ENCODE results near the gene CPVL. TPM values are rescaled to one million over a fixed set of nuclear protein-coding genes. Genes with fewer than 3 reads are reported as not detected.
A peak's percentile ranks its signal among the peaks of the same experiment; 100 is the strongest.

CPVL gene
- total RNA-seq, 1 experiment from 2014 or later, result not detected

DNA sequence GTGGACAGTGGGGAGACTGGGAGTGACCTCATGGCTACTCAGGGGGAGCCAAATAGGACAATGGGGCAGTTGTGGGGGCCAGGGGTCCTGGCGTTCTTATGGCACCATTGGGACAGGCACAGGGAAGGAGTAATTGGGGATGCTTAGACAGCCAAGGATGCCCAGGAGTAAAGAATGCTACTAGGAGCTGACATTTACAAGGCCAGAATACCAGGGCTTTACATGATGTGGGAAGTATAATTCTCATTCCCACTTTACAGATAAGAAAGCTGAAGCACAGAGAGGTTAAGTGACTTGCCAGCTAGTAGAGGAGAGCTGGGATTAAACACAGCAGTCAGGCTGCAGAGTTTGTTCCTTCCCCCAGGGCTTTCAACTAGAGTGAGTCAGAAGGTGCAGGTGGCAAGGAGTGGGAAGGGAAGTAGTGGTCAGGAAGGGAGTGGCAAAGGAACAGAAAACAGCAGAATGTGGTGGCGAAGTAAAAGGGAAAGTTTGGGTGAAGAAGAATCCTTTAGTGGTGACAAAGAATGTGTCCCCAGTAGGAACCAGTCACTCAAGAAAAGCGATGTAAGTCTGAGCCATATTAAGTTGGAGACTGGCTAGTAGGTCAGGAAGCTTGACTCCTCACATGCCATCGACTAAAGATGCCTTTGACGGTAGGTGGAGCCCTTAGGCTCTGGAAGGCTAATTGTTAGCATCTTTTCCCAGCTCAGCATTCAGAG lies 32.8 kb downstream of the CPVL start:
- peak overlapping the region; percentile 16 for H3K4me2 ChIP-seq (ENCODE audit: low read depth, low read length, poor library complexity, severe bottlenecking)
- H3K9me3 ChIP-seq (ENCODE audit: low read length), result no peaks in the 10 kb centered on the region
- H2AFZ ChIP-seq (ENCODE audit: low read length), result no peak overlapping the region
- no peaks in the 10 kb centered on the region for H4K20me1 ChIP-seq (ENCODE audit: insufficient read depth, low read depth, low read length)
- peak; percentile 78 for DNase-seq
- H3K4me1 ChIP-seq (ENCODE audit: low read length), result peaks cover 21% of the 10 kb centered on the region
- no peak overlapping the region for H3K9ac ChIP-seq (ENCODE audit: low read length)
- H3K9me2 ChIP-seq (replicated peaks; ENCODE audit: insufficient read depth, low read length), result no peaks in the 10 kb centered on the region
- H3K79me2 ChIP-seq (ENCODE audit: low read length), result no peaks in the 10 kb centered on the region
- H3K4me3 ChIP-seq (ENCODE audit: low read length), result no peak overlapping the region
- H3K27ac ChIP-seq (ENCODE audit: low read length), result no peak overlapping the region
- H3K27me3 ChIP-seq (ENCODE audit: low read length), result no peaks in the 10 kb centered on the region; the same call in 1 of the 2 replicates
- H3K36me3 ChIP-seq (ENCODE audit: insufficient read depth, low read length), result no peaks in the 10 kb centered on the region

DNA sequence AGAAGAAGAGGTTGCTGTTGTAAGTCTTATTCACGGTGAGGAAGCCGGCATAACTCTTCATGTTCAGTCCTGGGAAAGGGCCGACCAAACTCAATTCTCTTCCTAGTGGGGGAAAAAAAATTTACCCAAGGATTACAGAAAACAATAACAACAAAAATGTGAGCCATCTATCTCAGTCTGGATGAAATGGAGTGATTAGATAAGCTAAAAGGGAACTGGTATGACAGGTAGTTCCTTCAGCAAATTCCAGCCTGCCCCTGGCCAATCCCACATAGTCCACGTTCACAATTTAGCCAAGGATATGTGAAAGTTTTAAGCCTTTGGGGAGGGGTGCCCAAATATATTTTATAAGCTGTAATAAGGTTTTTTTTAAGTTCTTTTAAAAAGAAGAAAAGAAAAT lies 33.6 kb downstream of the CPVL start:
- Histone ChIP-seq H3K36me3 (ENCODE audit: insufficient read depth, low read length) (no peaks in the 10 kb centered on the region), H3K4me2 (ENCODE audit: low read depth, low read length, poor library complexity, severe bottlenecking) (no peak overlapping the region), H4K20me1 (ENCODE audit: insufficient read depth, low read depth, low read length) (no peaks in the 10 kb centered on the region), H3K27ac (ENCODE audit: low read length) (no peak overlapping the region), H3K27me3 (ENCODE audit: low read length) (no peaks in the 10 kb centered on the region; the same call in 1 of the 2 replicates), H3K79me2 (ENCODE audit: low read length) (no peaks in the 10 kb centered on the region), H3K9ac (ENCODE audit: low read length) (no peak overlapping the region), H3K9me3 (ENCODE audit: low read length) (no peaks in the 10 kb centered on the region), H3K4me1 (ENCODE audit: low read length) (peaks cover 21% of the 10 kb centered on the region), H3K9me2 (replicated peaks; ENCODE audit: insufficient read depth, low read length) (no peaks in the 10 kb centered on the region), H2AFZ (ENCODE audit: low read length) (no peak overlapping the region), H3K4me3 (ENCODE audit: low read length) (no peak overlapping the region)
- no peak for DNase-seq

DNA sequence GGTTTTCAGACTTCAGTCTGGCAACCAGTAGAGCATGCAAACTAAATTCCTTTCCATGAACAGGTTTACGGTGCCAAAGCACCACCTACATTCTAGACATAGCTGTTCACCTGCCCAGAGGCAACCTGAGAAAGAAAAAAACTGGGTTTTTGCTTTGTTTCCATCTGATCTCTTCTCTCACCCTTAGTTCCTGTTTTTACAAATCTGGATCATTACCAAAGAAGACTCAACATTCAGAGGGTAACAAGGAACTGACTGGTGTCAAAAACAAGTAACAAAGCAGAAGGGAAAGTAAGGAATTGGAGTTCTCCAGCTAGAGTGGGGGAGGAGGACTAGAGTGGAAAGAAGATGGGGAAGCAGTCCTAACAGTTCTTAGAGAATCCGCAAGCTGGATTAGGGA lies 36.4 kb downstream of the CPVL start:
- Histone ChIP-seq H3K9ac (ENCODE audit: low read length) (no peak overlapping the region), H3K4me2 (ENCODE audit: low read depth, low read length, poor library complexity, severe bottlenecking) (no peak overlapping the region), H3K27me3 (ENCODE audit: low read length) (no peaks in the 10 kb centered on the region; the same call in 1 of the 2 replicates), H3K79me2 (ENCODE audit: low read length) (no peaks in the 10 kb centered on the region), H3K4me1 (ENCODE audit: low read length) (peaks cover 19% of the 10 kb centered on the region), H2AFZ (ENCODE audit: low read length) (no peak overlapping the region), H3K27ac (ENCODE audit: low read length) (no peak overlapping the region), H3K9me2 (replicated peaks; ENCODE audit: insufficient read depth, low read length) (no peaks in the 10 kb centered on the region), H4K20me1 (ENCODE audit: insufficient read depth, low read depth, low read length) (no peaks in the 10 kb centered on the region), H3K9me3 (ENCODE audit: low read length) (no peaks in the 10 kb centered on the region), H3K4me3 (ENCODE audit: low read length) (no peak overlapping the region), H3K36me3 (ENCODE audit: insufficient read depth, low read length) (no peaks in the 10 kb centered on the region)
- no peak for DNase-seq

DNA sequence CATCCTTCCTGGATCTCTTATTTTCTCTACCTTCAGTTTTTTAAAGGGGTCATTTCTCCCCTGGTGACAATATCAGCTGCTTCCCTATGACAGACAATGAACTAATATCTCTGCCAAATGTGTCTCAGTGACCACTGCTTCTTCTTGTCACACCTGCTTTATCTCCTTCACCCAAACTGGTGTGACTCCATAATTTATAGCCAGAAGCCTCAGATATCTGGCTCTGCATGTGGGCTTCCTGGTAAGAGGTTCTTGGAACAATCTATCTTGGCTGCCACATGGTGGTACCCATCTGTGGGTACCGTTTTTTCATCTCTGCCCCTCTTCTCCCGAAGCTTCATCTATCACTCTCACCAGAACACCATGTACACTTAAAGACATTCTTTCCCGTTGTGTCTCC lies 37.0 kb downstream of the CPVL start:
- H3K4me2 ChIP-seq (ENCODE audit: low read depth, low read length, poor library complexity, severe bottlenecking), result no peak overlapping the region
- H3K9me2 ChIP-seq (replicated peaks; ENCODE audit: insufficient read depth, low read length), result no peaks in the 10 kb centered on the region
- no peak overlapping the region for H3K27ac ChIP-seq (ENCODE audit: low read length)
- no peak overlapping the region for H2AFZ ChIP-seq (ENCODE audit: low read length)
- no peak overlapping the region for H3K4me3 ChIP-seq (ENCODE audit: low read length)
- no peaks in the 10 kb centered on the region for H3K36me3 ChIP-seq (ENCODE audit: insufficient read depth, low read length)
- no peaks in the 10 kb centered on the region for H4K20me1 ChIP-seq (ENCODE audit: insufficient read depth, low read depth, low read length)
- no peaks in the 10 kb centered on the region; the same call in 1 of the 2 replicates for H3K27me3 ChIP-seq (ENCODE audit: low read length)
- DNase-seq, result no peak
- H3K4me1 ChIP-seq (ENCODE audit: low read length), result peaks cover 14% of the 10 kb centered on the region
- H3K79me2 ChIP-seq (ENCODE audit: low read length), result no peaks in the 10 kb centered on the region
- H3K9me3 ChIP-seq (ENCODE audit: low read length), result no peaks in the 10 kb centered on the region
- H3K9ac ChIP-seq (ENCODE audit: low read length), result no peak overlapping the region

DNA sequence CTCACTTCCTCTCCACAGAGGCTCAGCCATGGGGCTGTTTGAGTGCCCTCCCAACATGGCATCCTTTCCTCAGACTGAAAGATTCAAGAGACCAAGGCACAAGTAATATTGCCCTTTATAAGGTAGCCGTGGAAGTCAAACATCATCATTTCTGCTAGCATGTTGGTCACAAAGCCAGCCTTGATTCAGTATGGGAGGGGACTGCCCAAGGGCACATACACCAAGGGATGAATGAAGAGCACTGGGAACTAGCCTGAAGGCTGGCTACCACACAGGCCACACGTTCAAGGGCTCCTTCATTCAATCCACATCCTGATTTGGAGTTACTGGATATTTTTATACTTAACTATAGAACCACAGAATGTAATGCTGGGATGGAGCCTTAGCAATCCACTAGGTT lies 39.3 kb downstream of the CPVL start:
- Histone ChIP-seq H3K9me2 (replicated peaks; ENCODE audit: insufficient read depth, low read length) (no peaks in the 10 kb centered on the region), H3K9ac (ENCODE audit: low read length) (no peak overlapping the region), H4K20me1 (ENCODE audit: insufficient read depth, low read depth, low read length) (no peaks in the 10 kb centered on the region), H3K36me3 (ENCODE audit: insufficient read depth, low read length) (no peaks in the 10 kb centered on the region), H3K4me1 (ENCODE audit: low read length) (no peaks in the 10 kb centered on the region; the same call in 1 of the 2 replicates), H3K4me3 (ENCODE audit: low read length) (no peak overlapping the region), H3K9me3 (ENCODE audit: low read length) (no peaks in the 10 kb centered on the region), H3K79me2 (ENCODE audit: low read length) (no peaks in the 10 kb centered on the region), H2AFZ (ENCODE audit: low read length) (no peak overlapping the region), H3K4me2 (ENCODE audit: low read depth, low read length, poor library complexity, severe bottlenecking) (no peak overlapping the region), H3K27me3 (ENCODE audit: low read length) (peaks cover 1% of the 10 kb centered on the region; the same call in 1 of the 2 replicates), H3K27ac (ENCODE audit: low read length) (no peak overlapping the region)
- no peak for DNase-seq

DNA sequence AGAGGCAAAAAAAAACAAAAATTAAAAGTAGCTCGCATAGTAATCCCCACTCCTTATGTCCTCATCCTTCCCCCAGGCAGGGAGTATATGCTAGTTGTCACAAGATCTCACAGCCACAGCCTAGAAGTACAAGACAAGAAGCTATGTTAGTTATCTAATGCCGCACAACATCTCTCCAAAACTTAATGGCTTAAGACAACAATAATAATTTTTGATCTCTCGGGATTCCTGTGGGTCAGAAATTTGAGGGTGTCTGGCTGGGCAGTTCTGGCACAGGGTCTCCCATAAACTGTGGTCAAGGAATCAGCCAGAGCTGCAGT lies 39.7 kb downstream of the CPVL start:
- Histone ChIP-seq H3K27ac (ENCODE audit: low read length) (no peak overlapping the region), H3K4me1 (ENCODE audit: low read length) (no peaks in the 10 kb centered on the region; the same call in 1 of the 2 replicates), H4K20me1 (ENCODE audit: insufficient read depth, low read depth, low read length) (no peaks in the 10 kb centered on the region), H3K9ac (ENCODE audit: low read length) (no peak overlapping the region), H3K9me2 (replicated peaks; ENCODE audit: insufficient read depth, low read length) (no peaks in the 10 kb centered on the region), H3K9me3 (ENCODE audit: low read length) (no peaks in the 10 kb centered on the region), H3K27me3 (ENCODE audit: low read length) (peaks cover 4% of the 10 kb centered on the region; the same call in 1 of the 2 replicates), H3K4me2 (ENCODE audit: low read depth, low read length, poor library complexity, severe bottlenecking) (no peak overlapping the region), H3K4me3 (ENCODE audit: low read length) (no peak overlapping the region), H2AFZ (ENCODE audit: low read length) (no peak overlapping the region), H3K79me2 (ENCODE audit: low read length) (no peaks in the 10 kb centered on the region), H3K36me3 (ENCODE audit: insufficient read depth, low read length) (no peaks in the 10 kb centered on the region)
- no peak for DNase-seq

DNA sequence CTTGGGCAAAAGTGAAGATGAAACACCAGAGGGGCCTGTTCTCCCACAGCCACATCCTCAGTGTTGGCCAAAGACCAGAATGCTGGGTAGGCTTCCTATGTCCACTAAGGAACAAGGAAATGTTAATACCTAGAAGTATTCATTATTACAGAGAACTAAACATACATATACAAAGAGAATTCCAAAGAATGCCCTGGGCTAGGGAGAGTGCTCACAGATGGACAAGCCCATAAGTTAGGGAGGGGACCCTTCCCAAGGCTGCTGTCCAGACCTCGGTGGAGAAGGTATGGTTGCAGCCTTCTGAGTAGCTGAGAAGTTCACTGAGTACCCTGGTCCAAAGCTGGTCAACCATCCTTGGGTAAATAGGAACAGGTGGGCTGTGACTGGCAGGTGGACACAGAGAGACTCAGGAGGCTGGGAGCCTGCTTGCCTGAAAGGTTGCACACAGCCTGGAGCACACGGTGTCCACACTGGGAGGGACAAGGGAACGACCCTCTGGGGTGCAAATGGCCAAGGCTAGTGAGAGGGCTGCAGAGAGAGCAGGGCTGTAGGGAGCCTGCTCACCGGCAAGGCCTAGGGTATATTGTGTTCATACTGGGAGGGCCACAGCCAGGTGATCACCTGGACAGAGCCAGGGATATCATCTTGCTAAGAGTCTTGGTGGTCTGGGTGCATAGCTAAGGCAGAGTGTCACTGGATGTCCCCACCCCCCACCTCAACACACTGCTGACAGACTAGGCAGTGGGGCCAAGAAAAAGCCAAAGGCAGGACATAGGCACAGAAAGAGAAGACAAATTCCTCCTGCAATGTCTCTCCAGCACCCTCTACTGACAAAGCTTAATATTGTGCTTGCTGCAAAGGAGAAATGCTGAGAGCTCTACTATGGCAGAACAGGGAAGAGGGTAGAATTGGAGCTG lies 40.3 kb downstream of the CPVL start:
- Histone ChIP-seq H3K9me2 (replicated peaks; ENCODE audit: insufficient read depth, low read length) (no peaks in the 10 kb centered on the region), H4K20me1 (ENCODE audit: insufficient read depth, low read depth, low read length) (no peaks in the 10 kb centered on the region), H3K4me1 (ENCODE audit: low read length) (no peaks in the 10 kb centered on the region; the same call in 1 of the 2 replicates), H3K9ac (ENCODE audit: low read length) (no peak overlapping the region), H3K27ac (ENCODE audit: low read length) (no peak overlapping the region), H3K36me3 (ENCODE audit: insufficient read depth, low read length) (no peaks in the 10 kb centered on the region), H3K4me2 (ENCODE audit: low read depth, low read length, poor library complexity, severe bottlenecking) (no peak overlapping the region), H2AFZ (ENCODE audit: low read length) (no peak overlapping the region), H3K27me3 (ENCODE audit: low read length) (peaks cover 4% of the 10 kb centered on the region; the same call in 1 of the 2 replicates), H3K79me2 (ENCODE audit: low read length) (no peaks in the 10 kb centered on the region), H3K4me3 (ENCODE audit: low read length) (no peak overlapping the region), H3K9me3 (ENCODE audit: low read length) (no peaks in the 10 kb centered on the region)
- peak; percentile 89 for DNase-seq

DNA sequence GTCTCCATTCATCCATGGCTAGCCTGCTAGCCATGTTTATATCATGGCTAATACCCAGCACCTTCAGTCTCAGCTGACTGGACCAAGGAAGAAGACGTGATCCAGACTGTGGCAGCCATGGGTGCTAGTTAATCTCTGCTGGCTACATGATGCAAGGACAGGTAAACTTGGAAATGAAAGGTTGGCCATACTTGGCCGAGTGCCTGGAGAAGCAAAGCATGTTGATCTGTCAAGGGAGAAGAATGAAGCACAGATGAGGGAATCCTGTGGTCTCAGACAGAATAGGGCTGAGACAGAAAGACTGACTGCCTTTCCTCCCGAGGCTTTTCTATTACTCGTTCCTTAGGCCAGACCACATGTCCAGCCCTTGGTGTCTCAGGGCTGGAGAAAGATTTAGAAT lies 41.1 kb downstream of the CPVL start:
- Histone ChIP-seq H3K27ac (ENCODE audit: low read length) (no peak overlapping the region), H3K9ac (ENCODE audit: low read length) (no peak overlapping the region), H3K79me2 (ENCODE audit: low read length) (no peaks in the 10 kb centered on the region), H3K4me2 (ENCODE audit: low read depth, low read length, poor library complexity, severe bottlenecking) (no peak overlapping the region), H3K27me3 (ENCODE audit: low read length) (0 out of 2 replicates have a peak, but pooled peaks cover 4% of the 10 kb centered on the region), H4K20me1 (ENCODE audit: insufficient read depth, low read depth, low read length) (no peaks in the 10 kb centered on the region), H3K9me3 (ENCODE audit: low read length) (no peaks in the 10 kb centered on the region), H3K36me3 (ENCODE audit: insufficient read depth, low read length) (no peaks in the 10 kb centered on the region), H3K4me1 (ENCODE audit: low read length) (no peaks in the 10 kb centered on the region; the same call in 1 of the 2 replicates), H2AFZ (ENCODE audit: low read length) (no peak overlapping the region), H3K4me3 (ENCODE audit: low read length) (no peak overlapping the region), H3K9me2 (replicated peaks; ENCODE audit: insufficient read depth, low read length) (no peaks in the 10 kb centered on the region)
- no peak for DNase-seq

All from Karpas-422 (cell line).